SK-N-SH (cell line): Measurements from ENCODE around the gene SP100. TPM values are rescaled to one million over a fixed set of nuclear protein-coding genes. Genes with fewer than 3 reads are reported as not detected.

Experiments
- CTCF ChIA-PET: fragments of 300-600, 350-600 bp; formaldehyde crosslinking; extraction: SDS; loops from one replicate; lab custom pipeline; 2021; lab: Yijun Ruan, JAX
- POLR2A ChIA-PET: fragments of 350-600 bp; sonication (Branson Sonifier 250); formaldehyde crosslinking; extraction: SDS; loops from one replicate; lab custom pipeline; 2020; ENCODE audit warnings: antibody characterized with exemption, inconsistent platforms; lab: Yijun Ruan, JAX
- DNase-seq: peaks from one replicate; pipeline ENCODE4 v3.0.0; 2012
- H2AFZ ChIP-seq: fragments of 200-600 bp; sonication (generic); 2 replicates; pipeline ENCODE4 v1.8.1; 2016; ENCODE audit warnings: antibody characterized with exemption, mild to moderate bottlenecking, low read depth
- H3F3A ChIP-seq: fragments of 200-600 bp; sonication (generic); replicated peaks from 2 replicates; pipeline ENCODE3; 2016; ENCODE audit warnings: antibody characterized with exemption, mild to moderate bottlenecking; ENCODE audit not compliant: insufficient read depth
- H3K27ac ChIP-seq, 2 experiments: fragments of 200-500 bp in 1 of 2; fragments of 200-600 bp in 1 of 2; sonication (Bioruptor generic) in 1 of 2; sonication (generic), shearing (Covaris generic) in 1 of 2; 2 replicates each; pipeline versions ENCODE4 v1.5.1 to v1.6.1; 2014 to 2016; ENCODE audit warnings: low read depth in 2 of 2, inconsistent platforms in 1 of 2, low read length in 1 of 2, mild to moderate bottlenecking in 1 of 2, mixed read lengths in 1 of 2
- H3K27me3 ChIP-seq: fragments of 200-600 bp; sonication (generic), shearing (Covaris generic); 2 replicates; pipeline ENCODE4 v1.6.1; 2016; ENCODE audit warnings: mixed run types; ENCODE audit not compliant: insufficient read depth
- H3K36me3 ChIP-seq, 2 experiments: fragments of 200-500 bp in 1 of 2; fragments of 200-600 bp in 1 of 2; sonication (Bioruptor generic) in 1 of 2; sonication (generic) in 1 of 2; replicated peaks in 1 of 2; 2 replicates each; pipeline versions ENCODE3 to v1.5.1; 2014 to 2016; ENCODE audit warnings: low read length in 1 of 2, mild to moderate bottlenecking in 1 of 2; ENCODE audit not compliant: insufficient read depth in 2 of 2, control insufficient read depth in 1 of 2
- H3K4me1 ChIP-seq, 2 experiments: fragments of 200-500 bp in 1 of 2; fragments of 200-600 bp in 1 of 2; sonication (Bioruptor generic) in 1 of 2; sonication (generic), shearing (Covaris generic) in 1 of 2; 2 replicates each; pipeline versions ENCODE4 v1.5.1 to v1.6.1; 2014 to 2016; ENCODE audit warnings: low read depth in 1 of 2, low read length in 1 of 2, mixed run types in 1 of 2; ENCODE audit not compliant: insufficient read depth in 2 of 2, control insufficient read depth in 1 of 2
- H3K4me2 ChIP-seq: fragments of 200-600 bp; sonication (generic), shearing (Covaris generic); 2 replicates; pipeline ENCODE4 v1.6.1; 2017; ENCODE audit warnings: mixed run types
- H3K4me3 ChIP-seq, 2 experiments: fragments of 200-500 bp in 1 of 2; fragments of 200-600 bp in 1 of 2; sonication (Bioruptor generic) in 1 of 2; sonication (generic), shearing (Covaris generic) in 1 of 2; 2 replicates each; pipeline versions ENCODE4 v1.5.1 to v1.8.1; 2014 to 2016; ENCODE audit warnings: low read depth in 2 of 2, inconsistent platforms in 1 of 2, low read length in 1 of 2, mild to moderate bottlenecking in 1 of 2, mixed read lengths in 1 of 2, moderate library complexity in 1 of 2
- H3K79me2 ChIP-seq: fragments of 200-600 bp; sonication (generic); 2 replicates; pipeline ENCODE4 v1.8.1; 2017; ENCODE audit warnings: mild to moderate bottlenecking; ENCODE audit not compliant: insufficient read depth
- H3K9ac ChIP-seq: fragments of 200-600 bp; sonication (generic); 2 replicates; pipeline ENCODE4 v1.6.1; 2017; ENCODE audit warnings: mixed run types
- H3K9me2 ChIP-seq: fragments of 200-600 bp; sonication (generic); 2 replicates; pipeline ENCODE4 v1.6.1; 2017; ENCODE audit warnings: mixed run types
- H3K9me3 ChIP-seq: fragments of 200-600 bp; sonication (generic); 2 replicates; pipeline ENCODE4 v1.6.1; 2017; ENCODE audit warnings: mixed run types, mild to moderate bottlenecking, moderate library complexity
- H4K20me1 ChIP-seq: fragments of 200-600 bp; sonication (generic); 2 replicates; pipeline ENCODE4 v1.6.1; 2017; ENCODE audit warnings: mild to moderate bottlenecking, mixed run types; ENCODE audit not compliant: insufficient read depth
- CTCF ChIP-seq: fragments of 200-600 bp; sonication (generic); IDR thresholded peaks from 2 replicates; pipeline ENCODE4 v1.6.1; 2017; ENCODE audit warnings: antibody characterized with exemption, mild to moderate bottlenecking, moderate library complexity
- EP300 ChIP-seq, 2 experiments: IDR thresholded peaks; 2 replicates each; pipeline versions ENCODE4 v1.4.0 to v1.6.1; 2012; ENCODE audit warnings: borderline replicate concordance in 1 of 2, low read depth in 1 of 2, low read length in 1 of 2
- EZH2phosphoT487 ChIP-seq: fragments of 200-600 bp; sonication (generic); IDR thresholded peaks from 2 replicates; pipeline ENCODE4 v1.6.1; 2017; ENCODE audit warnings: low read depth, mixed run types, mild to moderate bottlenecking, antibody characterized with exemption, moderate library complexity, borderline replicate concordance
- FOXJ3 ChIP-seq: sonication (generic); formaldehyde crosslinking; IDR thresholded peaks from 2 replicates; pipeline ENCODE4 v1.5.1; 2020; ENCODE audit warnings: mild to moderate bottlenecking, missing genetic modification reagents
- GABPA ChIP-seq: IDR thresholded peaks from 2 replicates; pipeline ENCODE4 v1.4.0; 2012; ENCODE audit warnings: low read depth, mild to moderate bottlenecking
- IRF3 ChIP-seq: fragments of 150-350 bp; IDR thresholded peaks from 2 replicates; pipeline ENCODE4 v1.6.1; 2016; ENCODE audit warnings: mild to moderate bottlenecking, low read depth, low read length
- RXRA ChIP-seq: IDR thresholded peaks from 2 replicates; pipeline ENCODE4 v1.4.0; 2012; ENCODE audit warnings: low read depth, mild to moderate bottlenecking, borderline replicate concordance
- SIN3A ChIP-seq: IDR thresholded peaks from 2 replicates; pipeline ENCODE4 v1.6.1; 2012; ENCODE audit warnings: low read depth, mild to moderate bottlenecking, low read length, moderate library complexity, borderline replicate concordance
- TEAD4 ChIP-seq: IDR thresholded peaks from 2 replicates; pipeline ENCODE4 v1.4.0; 2012; ENCODE audit warnings: mild to moderate bottlenecking, borderline replicate concordance; ENCODE audit not compliant: insufficient read depth
- ZBTB33 ChIP-seq: IDR thresholded peaks from 2 replicates; pipeline ENCODE4 v1.4.0; 2012; ENCODE audit warnings: low read depth, borderline replicate concordance
- WGBS: methylation state at CpG from one replicate; pipeline ENCODE4 v1.1.6; 2017; ENCODE audit warnings: low lambda C conversion rate; 5-methylcytosine and 5-hydroxymethylcytosine counted together
- polyA plus RNA-seq, 3 experiments: library from polyadenylated mRNA; depleted of rRNA; stranded (reverse); fragments of >200 nt; gene quantifications; 2 replicates each; pipeline ENCODE4 v1.2.3, GENCODE V29; 2012

The SP100 gene
- polyA plus RNA-seq, 1 of the 3 experiments (the other 2 are of a cell fraction): 38.1 TPM

- no peak for TF ChIP-seq CTCF
- no peak for TF ChIP-seq RXRA
- TF ChIP-seq SIN3A: no peak
- no peak for TF ChIP-seq TEAD4
- no peak for TF ChIP-seq EP300 (IDR thresholded peaks at IDR 0.05; ENCODE audit: borderline replicate concordance in 1 of 2, low read depth in 1 of 2, low read length in 1 of 2)
- no peak for TF ChIP-seq FOXJ3 (CRISPR knock-in tag)
- no peak for TF ChIP-seq EZH2phosphoT487
- no peak for TF ChIP-seq IRF3
- no peak for TF ChIP-seq ZBTB33
- no peak for TF ChIP-seq GABPA
- no peaks in the 10 kb centered on the region for H3F3A ChIP-seq
- no peak overlapping the region for H3K27ac ChIP-seq
- no peak overlapping the region for H3K9ac ChIP-seq
- 46% methylated on average over 4 of the region's 4 CpGs for WGBS
- no peak overlapping the region for H2AFZ ChIP-seq
- 0 out of 2 replicates have a peak, but pooled peaks cover 10% of the 10 kb centered on the region for H3K9me3 ChIP-seq
- H3K4me2 ChIP-seq: no peak overlapping the region
- H3K9me2 ChIP-seq: no peaks in the 10 kb centered on the region
- H3K4me3 ChIP-seq: no peak overlapping the region
- peaks cover 3% of the 10 kb centered on the region; the same call in 1 of the 2 replicates for H3K79me2 ChIP-seq
- CTCF ChIA-PET: no interaction called here
- H4K20me1 ChIP-seq: no peaks in the 10 kb centered on the region
- H3K27me3 ChIP-seq: no peaks in the 10 kb centered on the region
- POLR2A ChIA-PET: no interaction called here
- no peak for DNase-seq
- H3K4me1 ChIP-seq: no peaks in the 10 kb centered on the region
- peaks cover 16 to 75% of the 10 kb centered on the region in 2 experiments for H3K36me3 ChIP-seq
Measured at GRCh38 chr2:230457073-230457768, 41.2 kb downstream of the SP100 start.

GRCh38 chr2:230457793-230458192 lies 41.8 kb downstream of the SP100 start:
- Histone ChIP-seq H3K9me2 (no peaks in the 10 kb centered on the region), H2AFZ (no peak overlapping the region), H3K36me3 (peaks cover 20 to 77% of the 10 kb centered on the region in 2 experiments), H3K4me3 (no peak overlapping the region), H3K27ac (no peak overlapping the region), H3K27me3 (no peaks in the 10 kb centered on the region), H3K4me2 (no peak overlapping the region), H3K79me2 (peaks cover 3% of the 10 kb centered on the region; the same call in 1 of the 2 replicates), H3K9me3 (0 out of 2 replicates have a peak, but pooled peaks cover 10% of the 10 kb centered on the region), H3K4me1 (no peaks in the 10 kb centered on the region), H3F3A (no peaks in the 10 kb centered on the region), H4K20me1 (no peaks in the 10 kb centered on the region), H3K9ac (no peak overlapping the region)
- TF ChIP-seq TEAD4: no peak
- no peak for TF ChIP-seq ZBTB33
- ChIA-PET POLR2A (no interaction called here), CTCF (no interaction called here)
- no peak for DNase-seq
